Suprapubic skin (tissue), 4 donors: ENCODE data around the gene BCCIP. TPM values are rescaled to one million over a fixed set of nuclear protein-coding genes. Genes with fewer than 3 reads are reported as not detected.

Experiments used
- DNase-seq, 2 donors: peaks; one replicate each; pipeline ENCODE4 v3.0.0-alpha.2; 2019; ENCODE audit warnings: low spot score in 2 of 2
- H3K27ac ChIP-seq: fragments of 200-600 bp; sonication (generic); one replicate; pipeline ENCODE4 v1.5.1; 2019
- H3K27me3 ChIP-seq: fragments of 200-600 bp; sonication (generic); one replicate; pipeline ENCODE4 v1.5.1; 2019
- H3K36me3 ChIP-seq: fragments of 200-600 bp; sonication (generic); one replicate; pipeline ENCODE4 v1.5.1; 2019
- H3K4me1 ChIP-seq: fragments of 200-600 bp; sonication (generic); one replicate; pipeline ENCODE4 v1.5.1; 2019
- H3K4me3 ChIP-seq: fragments of 200-600 bp; sonication (generic); one replicate; pipeline ENCODE4 v1.5.1; 2019; ENCODE audit warnings: mild to moderate bottlenecking
- H3K9me3 ChIP-seq: fragments of 200-600 bp; sonication (generic); one replicate; pipeline ENCODE4 v1.5.1; 2019
- CTCF ChIP-seq, 2 donors: fragments of 200-600 bp in 1 of 2; fragments of 450-650 bp in 1 of 2; sonication (generic) in 1 of 2; IDR thresholded peaks; one replicate each; pipeline ENCODE4 v1.5.1; 2016 to 2019; ENCODE audit warnings: antibody characterized with exemption in 2 of 2, mild to moderate bottlenecking in 1 of 2, moderate library complexity in 1 of 2
- EP300 ChIP-seq: sonication (generic); formaldehyde crosslinking; IDR thresholded peaks from one replicate; pipeline ENCODE4 v1.6.1; 2017; ENCODE audit warnings: antibody characterized with exemption
- POLR2A ChIP-seq, 2 donors: fragments of 450-650 bp; IDR thresholded peaks; one replicate each; pipeline ENCODE4 v1.6.1; 2017; ENCODE audit warnings: antibody characterized with exemption in 2 of 2, mild to moderate bottlenecking in 2 of 2, moderate library complexity in 2 of 2
- POLR2AphosphoS5 ChIP-seq, 3 donors: sonication (generic); formaldehyde crosslinking; IDR thresholded peaks; one replicate each; pipeline ENCODE4 v1.6.1; 2017; ENCODE audit warnings: antibody characterized with exemption in 3 of 3
- WGBS: methylation state at CpG from one replicate; pipeline ENCODE4 v1.1.5; 2018; 5-methylcytosine and 5-hydroxymethylcytosine counted together
- total RNA-seq, 4 donors: library from RNA; depleted of rRNA; stranded (reverse); fragments of >200 nt; gene quantifications; one replicate each; pipeline ENCODE4 v1.1.0, GENCODE V29; 2016

Gene BCCIP
- total RNA-seq, 4 donors from 2014 or later = 32.2 to 36.7 (median 33.5) TPM

DNA sequence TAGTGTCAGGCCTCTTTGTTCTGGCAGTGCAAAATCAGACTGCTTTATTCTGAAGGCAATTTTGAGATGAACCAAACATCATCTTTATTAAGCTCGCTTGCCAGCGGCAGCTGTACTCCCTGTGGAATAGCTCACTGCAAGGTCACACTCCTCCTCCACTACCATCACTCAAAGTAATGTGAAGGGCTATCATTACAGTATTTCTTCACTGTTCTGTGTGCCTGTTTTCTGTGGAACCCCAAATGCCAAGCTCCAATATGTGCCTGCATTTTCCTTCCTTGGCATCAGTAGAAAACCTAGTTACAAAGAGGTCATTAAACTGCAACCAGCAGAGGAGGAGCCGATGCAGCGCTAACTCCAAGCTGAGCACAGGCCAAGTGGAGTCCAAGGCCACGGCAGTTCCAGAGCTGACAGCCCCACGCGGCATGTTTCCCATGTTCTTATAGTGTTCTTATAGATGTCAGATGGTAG lies 21.4 kb downstream of the BCCIP start:
- DNase-seq = no peak
- H3K4me1 ChIP-seq = no peaks in the 10 kb centered on the region
- WGBS = 81% methylated on average over 7 of the region's 7 CpGs

DNA sequence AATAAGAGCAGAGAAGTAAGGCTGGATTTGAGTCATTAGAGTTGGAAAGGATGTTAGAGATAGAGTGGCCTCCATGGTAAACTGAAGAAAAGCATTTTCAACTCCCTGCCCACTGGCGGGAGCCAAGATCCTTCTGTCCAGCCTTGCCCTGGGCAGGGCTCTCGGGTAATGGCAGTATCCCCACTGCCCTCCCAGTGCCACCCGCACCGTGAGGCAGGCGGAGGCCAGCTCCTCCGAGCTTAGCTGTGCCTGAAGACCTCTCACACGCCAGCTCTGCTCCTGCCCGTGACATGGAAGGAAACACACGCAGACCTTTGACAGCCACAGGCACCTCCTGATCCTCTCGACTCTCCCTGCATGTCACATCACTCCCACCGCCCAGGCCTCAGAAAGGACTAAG lies 22.3 kb downstream of the BCCIP start:
- DNase-seq = no peak
- Histone ChIP-seq H3K27ac (no peak overlapping the region), H3K4me3 (no peak overlapping the region), H3K4me1 (no peaks in the 10 kb centered on the region), H3K9me3 (no peaks in the 10 kb centered on the region), H3K27me3 (no peaks in the 10 kb centered on the region), H3K36me3 (peaks cover 51% of the 10 kb centered on the region)
- no peak for TF ChIP-seq CTCF (IDR thresholded peaks at IDR 0.05)
- TF ChIP-seq POLR2AphosphoS5 (IDR thresholded peaks at IDR 0.05) = no peak
- no peak for TF ChIP-seq POLR2A (IDR thresholded peaks at IDR 0.05)
- TF ChIP-seq EP300 = no peak
- WGBS = 94% methylated on average over 11 of the region's 11 CpGs

More for the DNA sequence above, 21.4 kb downstream of the BCCIP start:
- Histone ChIP-seq H3K36me3 (peaks cover 53% of the 10 kb centered on the region), H3K4me3 (no peak overlapping the region), H3K9me3 (no peaks in the 10 kb centered on the region), H3K27ac (no peak overlapping the region), H3K27me3 (no peaks in the 10 kb centered on the region)
- TF ChIP-seq POLR2A (IDR thresholded peaks at IDR 0.05) = no peak
- no peak for TF ChIP-seq CTCF (IDR thresholded peaks at IDR 0.05)
- TF ChIP-seq EP300 = no peak
- no peak for TF ChIP-seq POLR2AphosphoS5 (IDR thresholded peaks at IDR 0.05)

DNA sequence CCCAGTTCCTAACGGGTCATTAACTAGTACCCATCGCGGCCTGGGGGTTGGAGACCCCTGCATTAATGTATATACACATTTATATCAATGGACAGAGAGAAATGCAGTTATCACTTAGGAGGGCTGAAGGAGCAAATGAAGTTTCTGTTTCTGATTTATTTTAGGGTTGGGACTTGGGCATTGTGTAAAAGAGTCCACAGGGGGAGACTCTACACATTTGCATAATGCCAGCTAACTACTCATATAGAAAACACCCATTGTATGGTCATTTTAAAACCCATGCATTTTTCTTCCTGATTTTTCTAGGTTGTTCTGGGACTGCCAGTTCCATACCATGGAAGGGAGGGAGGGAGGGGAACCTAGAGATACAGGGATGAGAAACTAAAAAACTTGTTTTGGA lies 23.5 kb downstream of the BCCIP start:
- no peaks in the 10 kb centered on the region for H3K4me1 ChIP-seq
- no peak overlapping the region for H3K27ac ChIP-seq
- no peak for DNase-seq
- H3K4me3 ChIP-seq = no peak overlapping the region
- no peaks in the 10 kb centered on the region for H3K27me3 ChIP-seq
- H3K9me3 ChIP-seq = no peaks in the 10 kb centered on the region
- peaks cover 51% of the 10 kb centered on the region for H3K36me3 ChIP-seq
- 95% methylated on average over 3 of the region's 3 CpGs for WGBS
- TF ChIP-seq CTCF (IDR thresholded peaks at IDR 0.05) = no peak
- TF ChIP-seq EP300 = no peak
- no peak for TF ChIP-seq POLR2AphosphoS5 (IDR thresholded peaks at IDR 0.05)
- no peak for TF ChIP-seq POLR2A (IDR thresholded peaks at IDR 0.05)

- 94% methylated on average over 2 of the region's 2 CpGs for WGBS
- Histone ChIP-seq H3K27ac (no peak overlapping the region), H3K9me3 (no peaks in the 10 kb centered on the region), H3K4me1 (no peaks in the 10 kb centered on the region), H3K27me3 (no peaks in the 10 kb centered on the region), H3K4me3 (no peak overlapping the region), H3K36me3 (peaks cover 57% of the 10 kb centered on the region)
- TF ChIP-seq EP300 (no peak), POLR2AphosphoS5 (IDR thresholded peaks at IDR 0.05) (no peak), CTCF (IDR thresholded peaks at IDR 0.05) (no peak), POLR2A (IDR thresholded peaks at IDR 0.05) (no peak)
- no peak for DNase-seq
Observed at GRCh38 chr10:125848371-125848770, 25.0 kb downstream of the BCCIP start.

DNA sequence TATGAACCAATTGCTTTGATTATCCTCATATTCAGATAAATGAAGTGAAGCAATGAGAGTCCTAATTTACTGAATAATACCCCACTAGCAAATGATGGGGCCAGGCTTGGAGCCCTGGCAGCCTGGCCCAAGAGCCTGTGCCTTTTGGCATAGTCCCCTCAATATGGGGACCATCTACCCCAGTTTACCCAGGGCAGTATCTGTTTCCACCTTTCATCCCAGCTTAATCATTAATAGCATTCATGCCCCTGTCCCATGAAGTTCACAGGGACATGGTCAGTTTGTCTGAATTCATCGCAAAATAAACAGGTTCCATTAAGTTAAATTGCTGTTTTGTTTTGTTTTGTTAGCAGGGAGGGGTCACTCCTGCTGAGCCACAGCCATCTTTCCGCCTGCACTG lies 25.5 kb downstream of the BCCIP start:
- no peaks in the 10 kb centered on the region for H3K4me1 ChIP-seq
- 96% methylated on average over 2 of the region's 2 CpGs for WGBS
- TF ChIP-seq POLR2A (IDR thresholded peaks at IDR 0.05) (no peak), CTCF (IDR thresholded peaks at IDR 0.05) (no peak), EP300 (no peak), POLR2AphosphoS5 (IDR thresholded peaks at IDR 0.05) (no peak)
- no peak overlapping the region for H3K4me3 ChIP-seq
- H3K9me3 ChIP-seq = no peaks in the 10 kb centered on the region
- no peaks in the 10 kb centered on the region for H3K27me3 ChIP-seq
- no peak overlapping the region for H3K27ac ChIP-seq
- DNase-seq = no peak
- peaks cover 53% of the 10 kb centered on the region for H3K36me3 ChIP-seq
